22Rv1 (cell line): ENCODE results near the gene RMI2.
"Not testable (repeated sequence)": the region's sequence is repeated elsewhere in the genome, so short reads cannot be mapped to it uniquely, and the experiment has no call there.

Source experiments
- H3K27ac ChIP-seq: fragments of 450-650 bp; 2 replicates; pipeline ENCODE4 v1.5.1; 2017
- ZFX ChIP-seq: fragments of 450-650 bp; IDR thresholded peaks from 2 replicates; pipeline ENCODE4 v1.6.1; 2017; ENCODE audit warnings: antibody characterized with exemption, borderline replicate concordance
- TF ChIP-seq, protein P1 (sequence below): fragments of 450-650 bp; IDR thresholded peaks from 2 replicates; pipeline ENCODE4 v1.5.1; 2017; ENCODE audit warnings: mild to moderate bottlenecking

The RMI2 gene

DNA sequence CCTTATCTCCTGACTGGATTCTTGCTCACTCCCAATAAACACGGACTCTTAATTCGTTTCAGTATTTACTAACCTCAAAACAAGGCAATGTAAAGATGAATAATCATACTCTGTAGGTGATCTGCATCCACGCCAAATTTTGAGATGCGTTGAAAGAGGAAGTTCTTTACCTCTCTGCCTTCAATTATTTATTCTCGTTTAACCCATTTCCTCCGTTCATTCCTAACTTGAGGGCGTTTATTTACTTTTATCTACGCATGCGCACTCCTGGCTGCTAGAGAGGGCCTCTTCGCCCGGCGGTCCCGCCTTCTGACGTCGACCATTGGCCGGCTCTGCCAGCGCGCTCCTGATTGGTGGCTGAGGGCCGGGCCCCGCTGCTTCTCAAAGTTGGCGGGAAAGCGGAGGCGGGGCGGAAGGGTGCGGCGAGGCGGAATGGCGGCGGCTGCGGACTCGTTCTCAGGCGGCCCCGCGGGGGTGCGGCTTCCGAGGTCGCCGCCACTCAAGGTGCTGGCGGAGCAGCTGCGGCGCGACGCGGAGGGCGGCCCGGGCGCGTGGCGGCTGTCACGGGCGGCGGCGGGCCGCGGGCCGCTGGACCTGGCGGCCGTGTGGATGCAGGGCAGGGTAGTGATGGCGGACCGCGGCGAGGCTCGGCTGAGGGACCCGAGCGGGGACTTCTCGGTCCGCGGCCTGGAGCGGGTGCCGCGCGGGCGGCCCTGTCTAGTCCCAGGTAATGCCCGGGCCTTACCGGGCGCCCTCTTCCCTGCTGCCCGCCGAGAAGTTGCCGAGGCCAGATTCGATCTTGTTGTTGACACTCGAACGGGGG lies at the start of gene RMI2:
Gene RMI2, plus strand, starts transcription at position 420 of the 823 bp plus-strand sequence. Its CDS starts 13 bp downstream, at position 433.
- H3K27ac ChIP-seq: peak within 1 kb of the TSS; percentile 68
- TF ChIP-seq ZFX: no peak
- TF ChIP-seq, protein P1, sequence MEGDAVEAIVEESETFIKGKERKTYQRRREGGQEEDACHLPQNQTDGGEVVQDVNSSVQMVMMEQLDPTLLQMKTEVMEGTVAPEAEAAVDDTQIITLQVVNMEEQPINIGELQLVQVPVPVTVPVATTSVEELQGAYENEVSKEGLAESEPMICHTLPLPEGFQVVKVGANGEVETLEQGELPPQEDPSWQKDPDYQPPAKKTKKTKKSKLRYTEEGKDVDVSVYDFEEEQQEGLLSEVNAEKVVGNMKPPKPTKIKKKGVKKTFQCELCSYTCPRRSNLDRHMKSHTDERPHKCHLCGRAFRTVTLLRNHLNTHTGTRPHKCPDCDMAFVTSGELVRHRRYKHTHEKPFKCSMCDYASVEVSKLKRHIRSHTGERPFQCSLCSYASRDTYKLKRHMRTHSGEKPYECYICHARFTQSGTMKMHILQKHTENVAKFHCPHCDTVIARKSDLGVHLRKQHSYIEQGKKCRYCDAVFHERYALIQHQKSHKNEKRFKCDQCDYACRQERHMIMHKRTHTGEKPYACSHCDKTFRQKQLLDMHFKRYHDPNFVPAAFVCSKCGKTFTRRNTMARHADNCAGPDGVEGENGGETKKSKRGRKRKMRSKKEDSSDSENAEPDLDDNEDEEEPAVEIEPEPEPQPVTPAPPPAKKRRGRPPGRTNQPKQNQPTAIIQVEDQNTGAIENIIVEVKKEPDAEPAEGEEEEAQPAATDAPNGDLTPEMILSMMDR: no peak

DNA sequence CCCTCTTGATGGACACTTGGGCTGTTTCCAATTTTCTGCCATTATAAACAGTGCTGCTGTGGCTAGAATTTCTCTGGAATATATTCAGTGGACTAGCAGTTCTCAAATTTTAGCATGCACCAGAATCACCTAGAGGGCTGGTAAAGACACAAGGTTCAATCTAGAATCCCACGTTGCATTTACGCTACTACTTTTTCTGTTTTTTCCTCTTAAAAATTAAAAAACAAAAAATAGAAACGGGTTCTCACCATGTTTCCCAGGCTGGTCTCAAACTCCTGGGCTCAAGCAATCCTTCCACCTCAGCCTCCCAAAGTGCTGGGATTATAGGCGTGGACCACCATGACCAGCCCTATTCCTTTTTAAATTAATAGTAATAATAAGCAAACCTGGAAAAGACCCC lies 49.6 kb upstream of the RMI2 start:
- H3K27ac ChIP-seq: no peak overlapping the region
- no peak for TF ChIP-seq ZFX
- TF ChIP-seq, protein P1: no peak

DNA sequence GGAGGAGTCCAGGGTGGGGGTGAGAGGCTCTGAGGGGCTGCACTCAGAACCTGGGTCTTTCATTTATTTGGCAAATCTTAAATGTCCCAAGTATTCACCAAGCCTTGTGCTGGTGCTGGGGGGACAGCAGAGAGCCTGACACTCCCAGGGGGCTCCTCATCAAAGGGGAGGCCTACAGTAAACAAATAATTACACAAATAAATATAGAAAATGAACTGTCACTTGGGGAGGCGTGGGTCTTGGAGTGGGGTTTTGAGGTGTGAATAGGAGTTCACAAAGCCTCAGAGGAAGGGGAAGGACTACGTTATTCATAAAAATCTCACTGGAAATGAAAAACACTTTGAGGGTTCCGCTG lies 48.9 kb upstream of the RMI2 start:
- no peak overlapping the region for H3K27ac ChIP-seq
- TF ChIP-seq, protein P1: no peak
- no peak for TF ChIP-seq ZFX

DNA sequence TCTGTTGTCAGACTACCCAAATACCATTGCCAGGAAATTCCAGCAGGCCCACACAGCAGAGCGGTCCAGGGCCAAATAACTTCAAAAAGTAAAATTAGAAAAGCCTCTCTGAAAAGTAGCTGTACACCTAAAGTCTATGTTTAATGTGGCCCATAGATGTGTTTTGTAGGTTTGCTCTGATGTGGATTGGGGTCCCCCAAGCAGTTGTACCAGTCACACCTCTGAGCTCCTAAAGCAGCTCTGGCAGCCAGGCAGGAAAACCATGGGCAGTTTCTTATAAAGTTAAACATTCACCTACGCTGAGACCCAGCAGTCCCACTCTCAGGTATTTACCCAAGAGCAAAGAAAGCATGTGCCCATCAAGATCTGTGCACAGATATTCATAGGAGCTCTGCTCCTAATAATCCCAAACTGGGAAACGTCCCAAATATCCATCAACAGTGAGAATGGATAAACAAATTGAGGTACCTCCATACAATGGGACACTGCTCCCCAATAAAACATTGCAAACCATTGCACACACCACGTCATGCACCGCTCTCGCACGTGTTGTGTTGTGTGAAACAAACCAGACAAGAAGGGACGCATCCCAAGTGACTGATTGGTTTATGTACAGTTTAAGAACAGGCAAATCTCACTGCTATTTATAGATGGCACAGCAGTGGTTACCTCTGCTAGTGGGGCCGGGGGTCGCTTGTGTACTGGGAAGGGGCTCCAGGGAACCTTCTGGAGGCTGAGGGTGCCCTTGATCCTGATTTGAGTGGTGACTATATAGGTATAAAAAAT lies 48.4 kb upstream of the RMI2 start:
- H3K27ac ChIP-seq: no peak overlapping the region
- TF ChIP-seq, protein P1: no peak
- no peak for TF ChIP-seq ZFX

DNA sequence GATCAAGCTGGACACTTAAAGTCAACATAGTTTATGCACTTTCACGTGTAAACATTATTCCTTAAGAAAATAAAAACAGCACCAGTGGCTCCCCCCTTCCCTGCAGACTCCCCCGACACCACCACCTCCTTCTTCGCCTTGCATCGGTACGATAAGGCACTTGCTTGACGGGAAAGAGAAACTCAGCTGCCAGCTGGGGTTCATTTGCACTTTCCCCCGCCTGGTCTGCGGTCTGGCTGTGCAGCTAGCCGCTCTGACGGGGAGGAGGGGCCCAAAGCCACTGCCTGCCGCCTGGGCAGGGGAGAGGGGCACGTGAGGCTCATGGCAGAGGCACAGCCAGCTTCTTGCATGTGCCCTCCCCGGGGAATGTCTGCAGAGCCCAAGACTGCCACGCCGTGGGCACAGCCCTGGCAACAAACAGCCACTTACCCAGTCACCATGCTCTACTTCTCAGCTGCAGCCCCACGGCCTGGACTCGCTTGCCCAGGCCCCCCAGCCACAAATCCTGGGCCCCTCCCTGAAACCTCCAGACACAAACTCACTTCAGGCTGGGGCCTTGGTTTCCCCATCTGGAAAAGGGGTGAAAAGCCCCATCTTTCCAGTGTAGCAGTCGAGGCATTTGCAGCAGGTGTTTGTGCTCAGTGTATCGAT lies 47.6 kb upstream of the RMI2 start:
- H3K27ac ChIP-seq: no peak overlapping the region
- TF ChIP-seq ZFX: no peak
- TF ChIP-seq, protein P1: peak; percentile 21; the same call in 1 of the 2 replicates

DNA sequence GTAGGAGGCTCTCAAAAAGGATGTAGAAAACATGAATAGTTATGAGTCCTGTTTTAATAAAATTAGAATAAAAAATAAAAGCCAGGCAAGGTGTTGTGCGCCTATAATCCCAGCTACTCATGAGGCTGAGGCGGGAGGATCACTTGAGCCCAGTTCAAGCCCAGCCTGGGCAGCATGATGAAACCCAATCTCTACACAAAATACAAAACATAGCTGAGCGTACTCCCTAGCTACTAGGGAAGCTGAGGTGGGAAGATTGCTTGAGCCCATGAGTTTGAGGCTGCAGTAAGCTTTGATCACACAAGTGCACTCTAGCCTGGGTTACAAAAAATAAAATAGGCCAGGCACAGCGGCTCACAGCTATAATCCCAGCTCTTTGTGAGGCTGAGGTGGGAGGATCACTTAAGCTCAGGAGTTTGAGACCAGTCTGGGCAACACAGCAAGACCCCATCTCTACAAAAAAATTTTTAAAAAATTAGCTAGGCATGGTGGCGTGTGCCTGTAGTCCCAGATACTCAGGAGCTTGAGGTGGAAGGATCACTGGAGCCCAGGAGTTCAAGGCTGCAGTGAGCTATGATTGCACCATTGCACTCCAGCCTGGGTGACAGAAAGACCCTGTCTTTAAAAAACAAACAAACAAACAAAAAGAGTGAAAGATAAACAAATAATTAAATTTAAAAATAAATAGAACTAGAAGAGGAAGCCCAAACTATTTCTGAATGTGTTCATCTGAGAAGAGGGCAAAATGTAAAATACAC lies 46.9 kb upstream of the RMI2 start:
- TF ChIP-seq ZFX: no peak
- TF ChIP-seq, protein P1: no peak
- no peak overlapping the region for H3K27ac ChIP-seq

DNA sequence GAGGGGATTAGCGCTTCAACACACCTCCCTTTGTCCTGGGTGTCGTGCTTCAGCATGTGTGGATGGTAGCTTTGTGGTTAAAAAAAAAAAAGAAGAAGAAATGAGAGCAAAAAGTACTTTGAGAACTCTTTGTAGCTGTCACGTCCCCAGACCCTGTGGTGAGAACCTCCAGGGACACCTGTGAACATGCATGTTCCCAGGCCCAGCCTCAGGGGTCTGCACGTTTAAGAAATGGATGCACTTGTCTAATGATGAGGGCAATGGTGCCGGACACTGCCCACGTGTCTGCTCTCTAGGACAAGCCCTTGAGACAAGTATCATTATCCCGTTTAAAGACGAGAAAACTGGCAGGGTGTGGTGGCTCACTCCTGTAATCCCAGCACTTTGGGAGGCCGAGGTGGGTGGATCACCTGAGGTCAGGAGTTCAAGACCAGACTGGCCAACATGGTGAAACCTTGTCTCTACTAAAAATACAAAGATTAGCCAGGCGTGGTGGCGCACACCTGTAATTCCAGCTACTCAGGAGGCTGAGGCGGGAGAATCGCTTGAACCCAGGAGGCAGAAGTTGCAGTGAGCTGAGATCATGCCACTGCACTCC lies 46.2 kb upstream of the RMI2 start:
- H3K27ac ChIP-seq: not testable (repeated sequence)
